ENCODE data around the gene SLCO3A1. TPM values are rescaled to one million over a fixed set of nuclear protein-coding genes. Genes with fewer than 3 reads are reported as not detected.

The SLCO3A1 gene
- total and polyA plus RNA-seq, 10 donors: 7.5 to 79.5 (median 40.7) TPM

DNA sequence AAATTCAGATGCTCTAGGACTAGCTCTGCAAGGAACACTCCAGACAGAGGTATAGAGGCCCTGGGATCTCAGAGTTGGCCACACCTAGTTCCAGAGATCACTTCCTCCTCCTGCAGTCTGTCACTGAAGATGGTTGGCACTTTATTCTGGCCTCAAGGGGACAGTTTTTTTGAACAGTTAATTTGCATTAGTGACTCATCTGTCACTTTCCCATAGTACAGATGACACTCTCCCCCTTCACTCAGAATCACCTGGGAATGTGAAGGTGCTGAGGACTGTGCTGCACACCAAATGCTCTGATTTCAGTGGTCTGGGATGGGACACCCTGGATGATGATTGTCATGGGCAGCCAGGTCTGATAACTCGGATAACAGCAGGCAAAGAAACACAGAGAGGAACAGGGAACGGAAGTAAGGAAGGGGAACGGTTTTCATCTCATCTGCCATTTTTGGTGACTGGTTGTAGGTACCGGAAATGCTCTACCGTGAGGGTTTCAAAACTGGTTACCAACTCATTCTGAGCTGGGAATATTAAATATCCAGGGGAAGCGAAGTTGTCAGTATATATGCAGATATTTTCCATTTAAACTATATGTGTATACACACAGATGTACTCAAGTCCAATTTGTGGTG, 307.6 kb downstream of the SLCO3A1 start:
- TF ChIP-seq POLR2A (IDR thresholded peaks at IDR 0.05) (no peak), POLR2AphosphoS5 (IDR thresholded peaks at IDR 0.05) (no peak)
- TF ChIP-seq, protein P1, sequence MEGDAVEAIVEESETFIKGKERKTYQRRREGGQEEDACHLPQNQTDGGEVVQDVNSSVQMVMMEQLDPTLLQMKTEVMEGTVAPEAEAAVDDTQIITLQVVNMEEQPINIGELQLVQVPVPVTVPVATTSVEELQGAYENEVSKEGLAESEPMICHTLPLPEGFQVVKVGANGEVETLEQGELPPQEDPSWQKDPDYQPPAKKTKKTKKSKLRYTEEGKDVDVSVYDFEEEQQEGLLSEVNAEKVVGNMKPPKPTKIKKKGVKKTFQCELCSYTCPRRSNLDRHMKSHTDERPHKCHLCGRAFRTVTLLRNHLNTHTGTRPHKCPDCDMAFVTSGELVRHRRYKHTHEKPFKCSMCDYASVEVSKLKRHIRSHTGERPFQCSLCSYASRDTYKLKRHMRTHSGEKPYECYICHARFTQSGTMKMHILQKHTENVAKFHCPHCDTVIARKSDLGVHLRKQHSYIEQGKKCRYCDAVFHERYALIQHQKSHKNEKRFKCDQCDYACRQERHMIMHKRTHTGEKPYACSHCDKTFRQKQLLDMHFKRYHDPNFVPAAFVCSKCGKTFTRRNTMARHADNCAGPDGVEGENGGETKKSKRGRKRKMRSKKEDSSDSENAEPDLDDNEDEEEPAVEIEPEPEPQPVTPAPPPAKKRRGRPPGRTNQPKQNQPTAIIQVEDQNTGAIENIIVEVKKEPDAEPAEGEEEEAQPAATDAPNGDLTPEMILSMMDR (IDR thresholded peaks at IDR 0.05 in 8 of 11, conservative IDR thresholded peaks at IDR 0.05 in 3 of 11): no peak
- intact Hi-C loops (cut with DNase I; ENCODE audit: low total_unique reads): no loop called here
- Histone ChIP-seq H3K9me3 (no peaks in the 10 kb centered on the region), H3K27me3 (replicated peaks in 1 of 7) (no peaks in the 10 kb centered on the region), H3K27ac (peak overlapping the region in 1 of 8 donors; percentile 28), H3K4me3 (peak overlapping the region in 1 of 8 donors; percentile 21), H3K36me3 (peaks cover 0 to 94% (median 9%) of the 10 kb centered on the region in 6 donors), H3K4me1 (no peaks in the 10 kb centered on the region)
- WGBS, 5 donors: 81 to 90% (median 84%) methylated on average over 6 of the region's 6 CpGs
- no peak for DNase-seq

DNA sequence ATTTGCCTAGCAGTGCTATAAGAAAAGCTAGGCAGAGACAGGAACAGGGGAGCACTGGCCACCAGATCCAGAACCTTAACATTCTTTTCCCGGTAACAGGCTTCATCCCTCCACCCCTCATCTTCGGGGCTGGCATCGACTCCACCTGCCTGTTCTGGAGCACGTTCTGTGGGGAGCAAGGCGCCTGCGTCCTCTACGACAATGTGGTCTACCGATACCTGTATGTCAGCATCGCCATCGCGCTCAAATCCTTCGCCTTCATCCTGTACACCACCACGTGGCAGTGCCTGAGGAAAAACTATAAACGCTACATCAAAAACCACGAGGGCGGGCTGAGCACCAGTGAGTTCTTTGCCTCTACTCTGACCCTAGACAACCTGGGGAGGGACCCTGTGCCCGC, 309.1 kb downstream of the SLCO3A1 start:
- peaks cover 0 to 92% (median 9%) of the 10 kb centered on the region in 6 donors for H3K36me3 ChIP-seq

DNA sequence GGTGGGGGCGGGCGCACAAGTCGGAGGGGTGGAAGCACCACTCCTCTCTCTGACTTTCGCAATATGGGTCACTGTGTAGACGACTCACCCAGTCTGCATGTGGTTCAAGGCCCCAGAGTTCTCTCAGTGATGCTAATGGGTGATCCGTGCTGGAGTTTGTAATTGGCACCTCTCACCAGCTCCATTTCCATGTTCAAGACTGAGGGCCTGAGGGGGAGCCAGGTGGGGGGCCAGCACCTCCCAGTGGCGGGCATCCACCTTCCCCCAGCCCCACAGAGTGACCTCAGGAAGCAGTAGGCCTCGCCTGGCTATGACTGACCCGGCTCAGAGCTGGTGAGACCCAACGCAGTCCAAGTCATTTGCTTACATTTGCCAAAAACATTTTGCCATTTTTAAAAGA, 310.1 kb downstream of the SLCO3A1 start:
- no peak for DNase-seq
- no peaks in the 10 kb centered on the region for H3K27me3 ChIP-seq (replicated peaks in 1 of 7)
- TF ChIP-seq POLR2AphosphoS5 (IDR thresholded peaks at IDR 0.05) (no peak), POLR2A (IDR thresholded peaks at IDR 0.05) (no peak)
- TF ChIP-seq, protein P1 (IDR thresholded peaks at IDR 0.05 in 8 of 11, conservative IDR thresholded peaks at IDR 0.05 in 3 of 11): no peak
- H3K9me3 ChIP-seq: no peaks in the 10 kb centered on the region
- no peak overlapping the region for H3K27ac ChIP-seq
- intact Hi-C loops (cut with DNase I; ENCODE audit: low total_unique reads): no loop called here
- no peaks in the 10 kb centered on the region for H3K4me1 ChIP-seq
- peaks cover 0 to 87% (median 9%) of the 10 kb centered on the region in 6 donors for H3K36me3 ChIP-seq
- 70 to 84% (median 74%) methylated on average over 10 of the region's 10 CpGs for WGBS, 5 donors
- H3K4me3 ChIP-seq: no peak overlapping the region

More for the DNA sequence above, 309.1 kb downstream of the SLCO3A1 start:
- Histone ChIP-seq H3K9me3 (no peaks in the 10 kb centered on the region), H3K4me3 (no peak overlapping the region), H3K27me3 (replicated peaks in 1 of 7) (no peaks in the 10 kb centered on the region), H3K27ac (no peak overlapping the region), H3K4me1 (no peaks in the 10 kb centered on the region)
- WGBS, 5 donors: 88 to 94% (median 91%) methylated on average over 17 of the region's 17 CpGs
- no peak for DNase-seq
- intact Hi-C loops (cut with DNase I; ENCODE audit: low total_unique reads): no loop called here
- TF ChIP-seq POLR2A (IDR thresholded peaks at IDR 0.05): no peak
- TF ChIP-seq POLR2AphosphoS5 (IDR thresholded peaks at IDR 0.05): no peak
- TF ChIP-seq, protein P1 (IDR thresholded peaks at IDR 0.05 in 8 of 11, conservative IDR thresholded peaks at IDR 0.05 in 3 of 11): no peak

DNA sequence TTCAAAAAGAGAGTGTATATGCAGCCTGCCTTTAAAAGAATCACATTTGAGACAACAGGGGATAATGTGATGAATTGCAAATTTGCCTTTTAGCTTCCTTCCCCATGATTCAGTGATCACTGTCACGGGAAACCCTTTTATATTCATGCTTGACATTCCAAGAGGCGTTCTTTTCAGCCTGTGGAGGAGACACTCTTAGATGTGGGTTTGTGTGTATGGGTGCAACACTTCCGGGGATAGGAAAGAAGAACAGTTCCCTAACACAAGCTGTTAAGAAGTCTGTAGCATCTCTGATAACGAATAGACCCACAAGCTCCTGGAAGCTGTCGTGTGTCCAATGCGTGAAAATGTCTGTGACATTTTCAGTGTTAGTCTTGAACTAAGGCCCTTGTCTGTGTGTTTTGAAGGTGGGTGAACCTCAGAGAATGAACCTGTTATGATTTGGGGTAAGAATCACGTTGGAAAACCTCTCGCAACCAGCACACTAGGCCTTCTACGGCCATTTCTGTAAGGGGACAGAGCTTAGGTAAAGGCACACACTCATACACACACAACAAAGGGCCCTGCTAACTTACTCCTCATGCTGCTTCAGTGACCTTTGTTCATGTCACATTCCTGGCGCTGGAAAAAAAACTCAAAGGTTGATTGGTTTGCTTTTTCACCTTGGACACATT, 311.0 kb downstream of the SLCO3A1 start:
- no peaks in the 10 kb centered on the region for H3K4me1 ChIP-seq
- no peaks in the 10 kb centered on the region for H3K27me3 ChIP-seq (replicated peaks in 1 of 7)
- intact Hi-C loops (cut with DNase I; ENCODE audit: low total_unique reads): no loop called here
- peaks cover 0 to 87% (median 9%) of the 10 kb centered on the region in 6 donors for H3K36me3 ChIP-seq
- TF ChIP-seq, protein P1 (IDR thresholded peaks at IDR 0.05 in 8 of 11, conservative IDR thresholded peaks at IDR 0.05 in 3 of 11): no peak
- TF ChIP-seq POLR2AphosphoS5 (IDR thresholded peaks at IDR 0.05): no peak
- no peak for TF ChIP-seq POLR2A (IDR thresholded peaks at IDR 0.05)
- H3K27ac ChIP-seq: no peak overlapping the region
- H3K9me3 ChIP-seq: no peaks in the 10 kb centered on the region
- no peak overlapping the region for H3K4me3 ChIP-seq
- no peak for DNase-seq
- 84 to 90% (median 87%) methylated on average over 10 of the region's 10 CpGs for WGBS, 5 donors
